Heart right ventricle (tissue), 16 donors: ENCODE data around the gene ADGRG6. TPM values are rescaled to one million over a fixed set of nuclear protein-coding genes. Genes with fewer than 3 reads are reported as not detected.

ENCODE experiments used
- ATAC-seq, 8 donors: fragments of 200-7000 bp; cut with Tn5 transposase; one replicate each; pipeline ENCODE4 v1.9.1; 2020; ENCODE audit warnings: mild to moderate bottlenecking in 8 of 8, moderate library complexity in 8 of 8, moderate number of reproducible peaks in 1 of 8
- DNase-seq, 2 donors: peaks; one replicate each; pipeline ENCODE4 v3.0.0-alpha.2; 2020
- H3K27ac ChIP-seq, 10 donors: fragments of 200-600 bp; sonication (generic) in 2 of 10; one replicate each; pipeline versions ENCODE4 v1.5.0 to v1.8.0; 2020 to 2022; ENCODE audit warnings: mild to moderate bottlenecking in 3 of 10
- H3K27me3 ChIP-seq, 7 donors: fragments of 200-600 bp; one replicate each; pipeline ENCODE4 v1.8.0; 2021 to 2022; ENCODE audit warnings: mild to moderate bottlenecking in 2 of 7
- H3K36me3 ChIP-seq, 9 donors: fragments of 200-600 bp; sonication (generic) in 1 of 9; one replicate each; pipeline versions ENCODE4 v1.5.0 to v1.8.0; 2020 to 2022; ENCODE audit warnings: mild to moderate bottlenecking in 2 of 9
- H3K4me1 ChIP-seq, 9 donors: fragments of 200-600 bp; sonication (generic) in 1 of 9; one replicate each; pipeline versions ENCODE4 v1.5.0 to v1.8.0; 2020 to 2022; ENCODE audit warnings: mild to moderate bottlenecking in 4 of 9
- H3K4me3 ChIP-seq, 10 donors: fragments of 200-600 bp; sonication (generic) in 2 of 10; one replicate each; pipeline versions ENCODE4 v1.5.0 to v1.8.0; 2020 to 2022; ENCODE audit warnings: mild to moderate bottlenecking in 7 of 10, moderate library complexity in 2 of 10
- H3K9me3 ChIP-seq, 11 donors: fragments of 200-600 bp in 10 of 11; sonication (generic) in 2 of 11; one replicate each; pipeline versions ENCODE4 v1.5.0 to v1.8.0; 2013 to 2022; ENCODE audit warnings: mild to moderate bottlenecking in 2 of 11, control low read depth in 1 of 11, moderate library complexity in 1 of 11
- whole genome bisulfite sequencing, 2 donors: extraction: QIAGEN DNeasy Blood & Tissue Kit; methylation state at CpG; one replicate each; pipeline ENCODE4 v1.1.7; 2013; ENCODE audit warnings: inconsistent platforms in 1 of 2; 5-methylcytosine and 5-hydroxymethylcytosine counted together
- intact Hi-C, 10 donors: fragments of 100-400 bp; cut with DNase I; formaldehyde crosslinking; loops; one replicate each; pipeline versions ENCODE4 v1.11.1 to v1.14.2; 2022
- polyA plus RNA-seq, 2 donors: library from polyadenylated mRNA; stranded (reverse); fragments of 200-250 nt; gene quantifications; one replicate each; pipeline ENCODE4 v1.2.3, GENCODE V29; 2013
- total RNA-seq, 10 donors: library from RNA; stranded (reverse); fragmentation: NEBNext Ultra II Directional in 3 of 10; extraction: Animal tissue kit (Norgen Biotek cat#: 25700) in 3 of 10; gene quantifications; one replicate each; pipeline versions ENCODE4 v1.2.1 to v1.2.4, GENCODE V29; 2021 to 2023
- TF ChIP-seq, protein P1 (sequence below), 9 donors: fragments of 200-600 bp; sonication (generic) in 2 of 9; IDR thresholded peaks; one replicate each; pipeline versions ENCODE4 v1.5.0 to v1.8.0; 2021 to 2022; ENCODE audit warnings: antibody characterized with exemption in 9 of 9, mild to moderate bottlenecking in 5 of 9, moderate library complexity in 1 of 9
- donor health status: Arrhythmogenic right ventricular cardiomyopathy.
- donor health status: ischemic (EF 13 %, LVEDD 7.1; RV severe dilation, severe dysfunction).
- donor health status: healthy with polysubstance abuse.
- donor health status: DM: no; HTN: yes; CAD: no.
- donor health status: DM: no; HTN: no; CAD: no.
- donor health status: ischemic (EF 25% LVEDD 6.9; RV normal size, moderate dysfunction).
- donor health status: ischemic (EF 25% LVEDD 5.7; RV mildly dilated, moderate dysfunction).
- donor health status: healthy.
- donor health status: DM: yes; HTN: yes; CAD: no.
- donor health status: Ischemic cardiomyopathy.
- donor health status: ischemic (EF 35%, LVEDD 5.7; RV mildly dilated, moderate dysfunction).
- donor health status: nonischemic (EF 11% LVEDD 7.7; RV severe dilation, severe dysfunction).
- donor health status: DM: yes; HTN: yes; CAD: no.
- donor health status: PGD.
- donor health status: ischemic (EF 29% LVEDD 5.4; RV normal size, mild dysfunction).
- donor health status: nonischemic (EF 23%, LVEDD 6.1; RV moderate dilation, normal function).

Gene ADGRG6
- total and polyA plus RNA-seq, 12 donors: 0.93 to 5.9 (median 3.1) TPM

DNA sequence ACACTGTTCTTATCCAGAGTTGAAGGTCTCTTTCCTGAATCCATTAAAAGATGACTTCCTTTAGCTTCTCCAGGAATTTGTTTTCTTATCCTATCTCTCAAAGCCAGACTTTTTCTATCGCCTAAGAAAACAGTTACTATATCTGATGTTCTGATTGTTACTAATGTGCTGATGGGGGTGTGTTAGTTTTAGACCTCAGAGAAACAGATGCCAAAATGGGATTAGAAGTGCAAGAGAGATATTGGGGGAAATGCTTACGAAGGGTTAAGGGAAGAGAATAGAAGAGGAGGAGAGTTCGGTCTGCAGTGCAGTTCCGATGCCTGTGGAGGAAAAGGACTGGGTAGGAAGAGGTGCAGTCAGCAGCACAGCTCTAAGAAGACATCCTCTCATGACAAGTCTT is 35.7 kb upstream of the ADGRG6 start:
- ATAC-seq (no peak), DNase-seq (no peak)
- Histone ChIP-seq H3K4me1 (no peaks in the 10 kb centered on the region), H3K27ac (no peak overlapping the region), H3K9me3 (peaks cover 0 to 7% (median 0%) of the 10 kb centered on the region in 11 donors), H3K36me3 (no peaks in the 10 kb centered on the region), H3K4me3 (no peak overlapping the region), H3K27me3 (no peaks in the 10 kb centered on the region)
- WGBS, 2 donors: 57% methylated on average over 4 of the region's 4 CpGs
- TF ChIP-seq, protein P1, sequence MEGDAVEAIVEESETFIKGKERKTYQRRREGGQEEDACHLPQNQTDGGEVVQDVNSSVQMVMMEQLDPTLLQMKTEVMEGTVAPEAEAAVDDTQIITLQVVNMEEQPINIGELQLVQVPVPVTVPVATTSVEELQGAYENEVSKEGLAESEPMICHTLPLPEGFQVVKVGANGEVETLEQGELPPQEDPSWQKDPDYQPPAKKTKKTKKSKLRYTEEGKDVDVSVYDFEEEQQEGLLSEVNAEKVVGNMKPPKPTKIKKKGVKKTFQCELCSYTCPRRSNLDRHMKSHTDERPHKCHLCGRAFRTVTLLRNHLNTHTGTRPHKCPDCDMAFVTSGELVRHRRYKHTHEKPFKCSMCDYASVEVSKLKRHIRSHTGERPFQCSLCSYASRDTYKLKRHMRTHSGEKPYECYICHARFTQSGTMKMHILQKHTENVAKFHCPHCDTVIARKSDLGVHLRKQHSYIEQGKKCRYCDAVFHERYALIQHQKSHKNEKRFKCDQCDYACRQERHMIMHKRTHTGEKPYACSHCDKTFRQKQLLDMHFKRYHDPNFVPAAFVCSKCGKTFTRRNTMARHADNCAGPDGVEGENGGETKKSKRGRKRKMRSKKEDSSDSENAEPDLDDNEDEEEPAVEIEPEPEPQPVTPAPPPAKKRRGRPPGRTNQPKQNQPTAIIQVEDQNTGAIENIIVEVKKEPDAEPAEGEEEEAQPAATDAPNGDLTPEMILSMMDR (IDR thresholded peaks at IDR 0.05): no peak
- intact Hi-C loops: no loop called here

DNA sequence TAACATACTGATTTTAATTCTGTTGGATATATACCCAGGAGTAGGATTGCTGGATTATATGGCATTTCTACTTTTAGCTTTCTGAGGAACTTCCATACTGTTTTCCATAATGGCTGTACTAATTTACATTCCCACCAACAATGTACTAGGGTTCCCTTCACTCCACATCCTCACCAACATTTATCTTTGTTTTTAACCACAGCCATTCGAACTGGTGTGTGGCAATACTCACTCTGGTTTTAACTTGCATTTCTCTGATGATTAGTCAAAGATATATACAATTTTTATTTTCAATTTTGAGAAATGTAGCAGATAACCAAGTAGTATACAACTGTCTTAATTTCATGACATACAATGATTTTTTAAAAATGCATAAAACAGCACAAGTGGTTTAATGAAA is 30.3 kb upstream of the ADGRG6 start:
- Histone ChIP-seq H3K4me3 (no peak overlapping the region), H3K36me3 (no peaks in the 10 kb centered on the region), H3K27me3 (peaks cover 0 to 10% (median 0%) of the 10 kb centered on the region in 7 donors), H3K4me1 (no peaks in the 10 kb centered on the region), H3K9me3 (no peaks in the 10 kb centered on the region), H3K27ac (no peak overlapping the region)
- ATAC-seq (no peak), DNase-seq (no peak)
- WGBS, 2 donors: 85 to 89% methylated on average over 1 of the region's 1 CpG
- intact Hi-C loops: no loop called here
- TF ChIP-seq, protein P1 (IDR thresholded peaks at IDR 0.05): no peak

DNA sequence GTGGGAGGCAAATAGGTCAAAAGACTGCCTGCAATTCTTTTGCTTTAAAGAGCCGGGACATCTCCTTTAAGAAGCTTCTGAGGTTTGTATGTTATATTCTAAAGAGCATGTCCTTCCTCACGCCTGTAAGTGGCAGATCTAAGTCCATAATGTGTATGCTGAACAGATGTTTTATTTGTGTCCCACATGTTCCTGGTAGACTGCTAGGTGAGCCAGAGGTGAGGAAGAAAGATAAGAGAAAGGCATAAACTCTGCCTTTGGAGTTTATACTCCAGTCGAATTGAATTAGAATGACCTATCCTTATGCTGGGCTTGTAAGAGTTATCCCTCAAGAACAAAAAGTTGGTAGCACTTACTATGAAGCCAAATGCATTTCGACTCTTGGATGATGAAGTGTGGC is 27.2 kb upstream of the ADGRG6 start:
- no peak overlapping the region for H3K4me3 ChIP-seq
- H3K9me3 ChIP-seq: no peaks in the 10 kb centered on the region
- H3K27me3 ChIP-seq: peaks cover 0 to 10% (median 0%) of the 10 kb centered on the region in 7 donors
- no peak for ATAC-seq
- no peaks in the 10 kb centered on the region for H3K36me3 ChIP-seq
- no peak overlapping the region for H3K27ac ChIP-seq
- 84 to 85% methylated on average over 4 of the region's 4 CpGs for WGBS, 2 donors
- DNase-seq: no peak
- H3K4me1 ChIP-seq: no peaks in the 10 kb centered on the region
- intact Hi-C loops: no loop called here
- TF ChIP-seq, protein P1 (IDR thresholded peaks at IDR 0.05): no peak

DNA sequence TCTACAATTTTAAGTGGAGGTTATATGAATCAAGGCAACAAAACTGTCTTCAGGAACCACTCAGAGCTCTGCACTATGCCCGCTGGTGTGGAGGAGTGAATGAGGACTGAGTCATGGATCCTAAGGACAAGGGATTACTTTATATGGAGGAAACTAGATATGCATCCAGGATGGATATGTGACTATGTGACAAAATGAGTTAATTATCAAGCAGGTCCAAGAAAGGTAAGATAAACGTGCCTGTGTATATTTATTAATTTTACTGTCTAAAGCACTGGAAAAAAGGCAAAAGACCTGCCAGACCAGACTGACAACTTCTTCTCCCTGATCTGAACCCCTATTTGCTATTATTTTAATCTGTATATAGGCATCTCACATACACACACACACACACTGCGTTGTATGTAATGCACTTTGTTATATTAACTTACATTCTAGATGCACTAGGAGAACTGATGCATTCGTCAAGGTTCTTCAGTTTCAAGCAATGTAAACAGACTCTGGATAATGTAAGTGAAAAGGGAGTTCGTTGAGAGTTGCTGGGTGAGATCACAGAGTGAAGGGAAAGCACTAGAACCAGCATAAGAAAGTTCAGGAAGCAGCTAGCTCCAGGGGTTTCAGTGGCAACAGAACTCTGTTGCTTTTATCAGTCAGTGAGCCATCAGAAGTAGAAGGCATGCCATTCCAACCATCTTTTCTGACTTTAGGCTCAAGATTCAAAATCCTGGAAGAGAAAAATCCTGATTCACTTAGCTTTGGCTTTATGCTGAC is 26.4 kb upstream of the ADGRG6 start:
- Histone ChIP-seq H3K4me1 (no peaks in the 10 kb centered on the region), H3K36me3 (no peaks in the 10 kb centered on the region), H3K4me3 (no peak overlapping the region), H3K9me3 (peaks cover 0 to 5% (median 0%) of the 10 kb centered on the region in 11 donors), H3K27ac (no peak overlapping the region), H3K27me3 (peaks cover 0 to 10% (median 0%) of the 10 kb centered on the region in 7 donors)
- DNase-seq (no peak), ATAC-seq (no peak)
- 57 to 58% methylated on average over 5 of the region's 5 CpGs for WGBS, 2 donors
- TF ChIP-seq, protein P1 (IDR thresholded peaks at IDR 0.05): no peak
- intact Hi-C loops: no loop called here
